Spleen (tissue), 11 donors: Measurements from ENCODE around the gene OR3A2. TPM values are rescaled to one million over a fixed set of nuclear protein-coding genes. Genes with fewer than 3 reads are reported as not detected.
A peak's percentile ranks its signal among the peaks of the same experiment; 100 is the strongest.

Experiments used
- DNase-seq: peaks from one replicate; pipeline ENCODE4 v3.0.0-alpha.2; 2020
- H3K27ac ChIP-seq, 8 donors: fragments of 200-600 bp; sonication (generic) in 7 of 8; 1 replicate in 4 of 8; 2 replicates in 4 of 8; pipeline versions ENCODE4 v1.5.0 to v1.8.0; 2016 to 2021; ENCODE audit warnings: inconsistent platforms in 4 of 8, mild to moderate bottlenecking in 4 of 8, moderate library complexity in 1 of 8
- H3K27me3 ChIP-seq, 7 donors: fragments of 200-600 bp; sonication (generic) in 6 of 7; replicated peaks in 1 of 7; 1 replicate in 4 of 7; 2 replicates in 3 of 7; pipeline versions ENCODE4 v1.5.0 to v1.8.0; 2016 to 2021; ENCODE audit warnings: inconsistent platforms in 3 of 7, mild to moderate bottlenecking in 1 of 7
- H3K36me3 ChIP-seq, 6 donors: fragments of 200-600 bp; sonication (generic) in 5 of 6; 1 replicate in 4 of 6; 2 replicates in 2 of 6; pipeline versions ENCODE4 v1.5.0 to v1.8.0; 2016 to 2021; ENCODE audit warnings: inconsistent platforms in 2 of 6
- H3K4me1 ChIP-seq, 6 donors: fragments of 200-600 bp; sonication (generic) in 5 of 6; 1 replicate in 3 of 6; 2 replicates in 3 of 6; pipeline versions ENCODE4 v1.5.0 to v1.8.0; 2016 to 2021; ENCODE audit warnings: inconsistent platforms in 3 of 6
- H3K4me3 ChIP-seq, 8 donors: fragments of 200-600 bp; sonication (generic) in 7 of 8; 1 replicate in 4 of 8; 2 replicates in 4 of 8; pipeline versions ENCODE4 v1.5.0 to v1.8.0; 2016 to 2021; ENCODE audit warnings: inconsistent platforms in 4 of 8, mild to moderate bottlenecking in 4 of 8, moderate library complexity in 2 of 8
- H3K9me3 ChIP-seq, 8 donors: fragments of 200-600 bp; sonication (generic) in 7 of 8; 1 replicate in 4 of 8; 2 replicates in 4 of 8; pipeline versions ENCODE4 v1.5.0 to v1.8.0; 2016 to 2021; ENCODE audit warnings: inconsistent platforms in 4 of 8
- CTCF ChIP-seq, 11 experiments: fragments of 200-600 bp in 7 of 11; fragments of 450-650 bp in 4 of 11; sonication (generic) in 4 of 11; IDR thresholded peaks in 8 of 11; conservative IDR thresholded peaks in 3 of 11; 1 replicate in 7 of 11; 2 replicates in 4 of 11; pipeline versions ENCODE4 v1.4.0 to v1.8.0; 2016 to 2021; ENCODE audit warnings: antibody characterized with exemption in 11 of 11, inconsistent platforms in 4 of 11, mild to moderate bottlenecking in 1 of 11
- POLR2A ChIP-seq, 3 donors: fragments of 450-650 bp; IDR thresholded peaks; one replicate each; pipeline ENCODE4 v1.5.1; 2017; ENCODE audit warnings: antibody characterized with exemption in 3 of 3, mild to moderate bottlenecking in 1 of 3
- POLR2AphosphoS5 ChIP-seq, 3 donors: sonication (generic); formaldehyde crosslinking; IDR thresholded peaks; one replicate each; pipeline ENCODE4 v1.5.1; 2017; ENCODE audit warnings: antibody characterized with exemption in 3 of 3
- WGBS, 5 donors: extraction: QIAGEN DNeasy Blood & Tissue Kit in 3 of 5; methylation state at CpG; one replicate each; pipeline versions ENCODE4 v1.1.5 to v1.1.7; 2013 to 2018; 5-methylcytosine and 5-hydroxymethylcytosine counted together
- intact Hi-C: fragments of 100-400 bp; cut with DNase I; formaldehyde crosslinking; loops from one replicate; pipeline ENCODE4 v1.15.0; 2023; ENCODE audit warnings: low total_unique reads
- polyA plus RNA-seq, 3 donors: library from polyadenylated mRNA; stranded (reverse); fragments of 200-250 nt; gene quantifications; one replicate each; pipeline ENCODE4 v1.2.1, GENCODE V29; 2013
- total RNA-seq, 7 donors: library from RNA; depleted of rRNA in 3 of 7; stranded (reverse); fragments of >200 nt in 3 of 7; fragmentation: NEBNext Ultra II Directional in 4 of 7; extraction: Animal tissue kit (Norgen Biotek cat#: 25700) in 4 of 7; gene quantifications; one replicate each; pipeline versions ENCODE4 v1.1.0 to v1.2.1, GENCODE V29; 2016 to 2021
- donor health status: healthy with polysubstance abuse.
- donor health status: DM: no; HTN: no; CAD: no; lungs with moderate emphysema.
- donor health status: DM: no; HTN: no; CAD: no.
- donor health status: Bipolar disorder and iron deficiency.
- donor health status: healthy.
- donor health status: DM: no; HTN: no; CAD: no.
- donor health status: DM: yes; HTN: yes; CAD: no.

The OR3A2 gene
- total and polyA plus RNA-seq, 10 donors, result 0.23 to 1.6 (median 0.30) TPM; not detected in 7

GRCh38 chr17:3282901-3283300 is 103.2 kb downstream of the OR3A2 start:
- intact Hi-C loops, result no loop called here

GRCh38 chr17:3276126-3276525 is 110.0 kb downstream of the OR3A2 start:
- 40 to 58% (median 45%) methylated on average over 4 of the region's 4 CpGs for WGBS, 5 donors
- no peak for TF ChIP-seq CTCF (IDR thresholded peaks at IDR 0.05 in 8 of 11, conservative IDR thresholded peaks at IDR 0.05 in 3 of 11)
- TF ChIP-seq POLR2A (IDR thresholded peaks at IDR 0.05), result no peak
- TF ChIP-seq POLR2AphosphoS5 (IDR thresholded peaks at IDR 0.05), result no peak
- intact Hi-C loops, result no loop called here
- H3K27ac ChIP-seq, result no peak overlapping the region
- DNase-seq, result no peak
- H3K36me3 ChIP-seq, result no peaks in the 10 kb centered on the region
- peaks cover 0 to 19% (median 11%) of the 10 kb centered on the region in 8 donors for H3K9me3 ChIP-seq
- no peaks in the 10 kb centered on the region for H3K4me1 ChIP-seq
- no peaks in the 10 kb centered on the region for H3K27me3 ChIP-seq
- H3K4me3 ChIP-seq, result no peak overlapping the region

More at GRCh38 chr17:3282901-3283300, 103.2 kb downstream of the OR3A2 start:
- no peaks in the 10 kb centered on the region for H3K27me3 ChIP-seq
- no peak overlapping the region for H3K4me3 ChIP-seq
- H3K9me3 ChIP-seq, result peaks cover 0 to 5% (median 0%) of the 10 kb centered on the region in 8 donors
- TF ChIP-seq POLR2A (IDR thresholded peaks at IDR 0.05), result no peak
- no peak for TF ChIP-seq POLR2AphosphoS5 (IDR thresholded peaks at IDR 0.05)
- TF ChIP-seq CTCF (IDR thresholded peaks at IDR 0.05 in 8 of 11, conservative IDR thresholded peaks at IDR 0.05 in 3 of 11), result no peak
- H3K27ac ChIP-seq, result no peak overlapping the region
- WGBS, 5 donors, result 75 to 89% (median 81%) methylated on average over 1 of the region's 1 CpG
- H3K4me1 ChIP-seq, result no peaks in the 10 kb centered on the region
- H3K36me3 ChIP-seq, result no peaks in the 10 kb centered on the region
- DNase-seq, result no peak

GRCh38 chr17:3271072-3271848 is 114.8 kb downstream of the OR3A2 start:
- Histone ChIP-seq H3K9me3 (peaks cover 0 to 29% (median 19%) of the 10 kb centered on the region in 8 donors), H3K27ac (peak overlapping the region in 2 of 8 donors; percentile 13 to 66), H3K4me1 (no peaks in the 10 kb centered on the region), H3K36me3 (no peaks in the 10 kb centered on the region), H3K4me3 (no peak overlapping the region), H3K27me3 (peaks cover 0 to 10% (median 0%) of the 10 kb centered on the region in 7 donors)
- DNase-seq, result no peak
- intact Hi-C loops, result no loop called here
- TF ChIP-seq POLR2AphosphoS5 (IDR thresholded peaks at IDR 0.05) (no peak), POLR2A (IDR thresholded peaks at IDR 0.05) (no peak), CTCF (IDR thresholded peaks at IDR 0.05 in 8 of 11, conservative IDR thresholded peaks at IDR 0.05 in 3 of 11) (no peak)
- 78 to 90% (median 81%) methylated on average over 5 of the region's 5 CpGs for WGBS, 5 donors

- no peak for TF ChIP-seq POLR2AphosphoS5 (IDR thresholded peaks at IDR 0.05)
- TF ChIP-seq POLR2A (IDR thresholded peaks at IDR 0.05), result no peak
- no peak for TF ChIP-seq CTCF (IDR thresholded peaks at IDR 0.05 in 8 of 11, conservative IDR thresholded peaks at IDR 0.05 in 3 of 11)
- no peak overlapping the region for H3K27ac ChIP-seq
- H3K27me3 ChIP-seq, result peaks cover 0 to 17% (median 0%) of the 10 kb centered on the region in 7 donors
- intact Hi-C loops, result no loop called here
- peak; percentile 38 for DNase-seq
- WGBS, 5 donors, result 69 to 80% (median 72%) methylated on average over 13 of the region's 13 CpGs
- no peaks in the 10 kb centered on the region for H3K9me3 ChIP-seq
- H3K36me3 ChIP-seq, result no peaks in the 10 kb centered on the region
- H3K4me1 ChIP-seq, result no peaks in the 10 kb centered on the region
- H3K4me3 ChIP-seq, result no peak overlapping the region
Measured at GRCh38 chr17:3260600-3260999, 125.5 kb downstream of the OR3A2 start.
